GM18909 (cell line): ENCODE measurements around the gene ZMAT5.
A peak's percentile ranks its signal among the peaks of the same experiment; 100 is the strongest.

Experiments
- ATAC-seq: cut with Tn5 transposase; IDR thresholded peaks from one replicate; pipeline ENCODE4 v1.9.1; 2021; ENCODE audit warnings: mild to moderate bottlenecking; ENCODE audit not compliant: unreplicated experiment, poor library complexity

ZMAT5 gene

GRCh38 chr22:29766632-29767170, at the start of gene ZMAT5:
Gene ZMAT5 (minus strand): TSS chr22:29767007. CDS start chr22:29748544, 18,463 bp downstream.
- ATAC-seq, result peak; percentile 83

GRCh38 chr22:29816539-29816938, 49.7 kb upstream of the ZMAT5 start:
- ATAC-seq, result no peak

- ATAC-seq, result no peak
These were observed 49.3 kb upstream of the ZMAT5 start for GRCh38 chr22:29816128-29816527.

GRCh38 chr22:29815580-29815979, 48.8 kb upstream of the ZMAT5 start:
- no peak for ATAC-seq

GRCh38 chr22:29814003-29814402, 47.2 kb upstream of the ZMAT5 start:
- ATAC-seq, result no peak

- no peak for ATAC-seq
These were observed 46.8 kb upstream of the ZMAT5 start for GRCh38 chr22:29813563-29813962.

GRCh38 chr22:29813126-29813525, 46.3 kb upstream of the ZMAT5 start:
- no peak for ATAC-seq

- no peak for ATAC-seq
These were observed 44.6 kb upstream of the ZMAT5 start for GRCh38 chr22:29811377-29811776.

GRCh38 chr22:29810216-29810615, 43.4 kb upstream of the ZMAT5 start:
- no peak for ATAC-seq

GRCh38 chr22:29806196-29806595, 39.4 kb upstream of the ZMAT5 start:
- no peak for ATAC-seq

- ATAC-seq, result no peak
These were observed 38.2 kb upstream of the ZMAT5 start for GRCh38 chr22:29804985-29805384.

GRCh38 chr22:29803190-29803589, 36.4 kb upstream of the ZMAT5 start:
- no peak for ATAC-seq

GRCh38 chr22:29801796-29802195, 35.0 kb upstream of the ZMAT5 start:
- no peak for ATAC-seq

GRCh38 chr22:29801153-29801552, 34.3 kb upstream of the ZMAT5 start:
- ATAC-seq, result no peak

GRCh38 chr22:29799217-29799680, 32.4 kb upstream of the ZMAT5 start:
- no peak for ATAC-seq

- no peak for ATAC-seq
These were observed 32.0 kb upstream of the ZMAT5 start for GRCh38 chr22:29798801-29799200.

- no peak for ATAC-seq
These were observed 31.5 kb upstream of the ZMAT5 start for GRCh38 chr22:29798318-29798717.

- no peak for ATAC-seq
These were observed 30.5 kb upstream of the ZMAT5 start for GRCh38 chr22:29797351-29797750.

- ATAC-seq, result no peak
These were observed 28.9 kb upstream of the ZMAT5 start for GRCh38 chr22:29795663-29796062.

GRCh38 chr22:29793396-29793795, 26.6 kb upstream of the ZMAT5 start:
- no peak for ATAC-seq

GRCh38 chr22:29790061-29790460, 23.3 kb upstream of the ZMAT5 start:
- no peak for ATAC-seq

- ATAC-seq, result no peak
These were observed 21.8 kb upstream of the ZMAT5 start for GRCh38 chr22:29788339-29789279.
